HG03565 (cell line): ENCODE data around the gene UBFD1.
"Not testable (repeated sequence)": the region's sequence is repeated elsewhere in the genome, so short reads cannot be mapped to it uniquely, and the experiment has no call there.

Experiments used
- ATAC-seq: cut with Tn5 transposase; IDR thresholded peaks from one replicate; pipeline ENCODE4 v1.9.1; 2021; ENCODE audit warnings: mild to moderate bottlenecking, moderate library complexity; ENCODE audit not compliant: unreplicated experiment

The UBFD1 gene, protein sequence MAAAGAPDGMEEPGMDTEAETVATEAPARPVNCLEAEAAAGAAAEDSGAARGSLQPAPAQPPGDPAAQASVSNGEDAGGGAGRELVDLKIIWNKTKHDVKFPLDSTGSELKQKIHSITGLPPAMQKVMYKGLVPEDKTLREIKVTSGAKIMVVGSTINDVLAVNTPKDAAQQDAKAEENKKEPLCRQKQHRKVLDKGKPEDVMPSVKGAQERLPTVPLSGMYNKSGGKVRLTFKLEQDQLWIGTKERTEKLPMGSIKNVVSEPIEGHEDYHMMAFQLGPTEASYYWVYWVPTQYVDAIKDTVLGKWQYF

DNA sequence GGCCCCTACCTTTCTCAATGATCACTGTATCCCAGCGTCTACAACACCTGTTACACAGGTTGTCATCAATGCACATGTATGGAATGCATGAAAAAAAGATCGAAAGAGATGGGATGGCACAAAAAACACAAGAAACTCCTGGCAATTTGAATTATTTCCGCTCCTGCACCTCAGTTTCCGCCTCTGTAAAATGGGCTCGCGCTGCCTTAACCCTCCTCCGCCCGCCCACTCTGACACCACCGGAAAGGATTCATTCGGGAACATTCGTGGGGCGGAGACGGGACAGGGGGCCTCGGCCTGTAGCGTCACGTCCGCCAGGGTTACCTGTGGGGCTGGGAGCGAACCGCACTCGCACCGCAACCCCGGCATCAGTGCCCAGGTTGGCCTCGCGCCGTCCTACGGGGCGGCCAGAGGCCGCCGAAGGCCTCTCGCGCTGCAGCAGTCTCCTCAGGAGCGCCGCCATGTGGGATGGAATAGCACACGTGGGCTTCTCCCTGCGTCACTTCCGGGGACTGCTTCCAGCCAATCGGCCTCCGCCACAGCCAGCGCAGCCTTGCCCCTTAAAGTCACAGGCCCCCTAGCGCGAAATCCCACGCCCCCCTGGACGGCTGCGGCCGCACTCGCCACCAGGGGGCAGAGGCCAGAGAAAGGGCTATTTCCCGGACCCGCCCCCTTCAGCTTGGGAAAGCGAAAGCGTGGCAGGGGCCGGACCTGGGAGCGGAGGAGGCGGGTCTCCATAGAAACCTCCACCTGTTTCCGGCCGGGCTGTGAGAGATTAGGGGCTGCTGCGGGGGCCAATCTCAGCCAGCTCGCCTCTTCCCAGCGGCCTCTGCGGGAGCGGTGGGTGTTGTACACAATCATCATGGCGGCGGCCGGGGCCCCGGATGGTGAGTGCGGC lies at the start of gene UBFD1, which contains the start of gene EARS2:
Gene UBFD1 (plus strand): TSS at position 847 of the 898 bp plus-strand sequence. CDS start 16 bp downstream, at position 863.
Gene EARS2 (minus strand): TSS at position 470 of the 898 bp plus-strand sequence. CDS start 7 bp downstream, at position 463.
- peak; percentile 78 for ATAC-seq

DNA sequence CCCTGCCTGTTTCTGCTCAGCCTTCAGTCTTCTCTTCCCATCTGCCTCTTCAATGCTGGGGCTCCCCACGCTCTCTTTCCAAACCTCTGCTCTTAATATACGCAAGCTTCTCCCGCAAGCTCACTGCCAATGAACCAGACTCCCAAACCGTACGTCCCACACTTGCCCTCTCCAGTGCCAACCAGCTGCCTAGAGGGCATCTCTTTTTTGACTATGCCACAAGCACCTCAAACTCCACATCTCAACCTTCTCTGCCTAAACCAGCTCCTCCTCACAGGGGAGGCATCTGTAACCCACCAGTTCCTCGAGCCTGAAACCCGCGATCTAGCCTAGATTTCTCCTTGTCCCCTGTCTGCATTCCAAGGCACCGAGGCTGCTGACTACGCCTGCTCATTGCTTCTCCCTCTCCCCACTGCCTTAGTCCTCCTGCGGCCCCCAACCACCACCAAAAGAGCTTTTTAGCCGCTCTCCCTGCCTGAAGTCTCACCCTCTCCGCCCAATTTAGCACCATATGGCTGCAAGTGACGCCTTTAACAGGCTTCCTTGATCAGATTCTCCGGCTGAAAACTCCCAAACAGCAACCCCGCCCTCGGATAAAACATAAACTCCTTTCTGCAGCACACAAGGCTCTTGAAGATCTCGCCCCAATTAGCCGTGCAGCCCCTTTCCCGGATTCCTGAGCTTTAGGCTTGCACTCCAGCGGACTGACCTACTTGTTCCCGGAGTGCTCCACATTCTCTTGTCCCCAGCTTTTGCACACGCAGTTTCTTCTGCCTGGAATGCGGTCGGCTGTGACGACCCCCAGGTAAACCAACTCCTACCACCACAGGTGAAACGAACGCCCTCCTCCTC lies 48.7 kb upstream of the UBFD1 start:
- no peak for ATAC-seq

GRCh38 chr16:23509441-23509754 lies 48.1 kb upstream of the UBFD1 start:
- ATAC-seq: no peak

DNA sequence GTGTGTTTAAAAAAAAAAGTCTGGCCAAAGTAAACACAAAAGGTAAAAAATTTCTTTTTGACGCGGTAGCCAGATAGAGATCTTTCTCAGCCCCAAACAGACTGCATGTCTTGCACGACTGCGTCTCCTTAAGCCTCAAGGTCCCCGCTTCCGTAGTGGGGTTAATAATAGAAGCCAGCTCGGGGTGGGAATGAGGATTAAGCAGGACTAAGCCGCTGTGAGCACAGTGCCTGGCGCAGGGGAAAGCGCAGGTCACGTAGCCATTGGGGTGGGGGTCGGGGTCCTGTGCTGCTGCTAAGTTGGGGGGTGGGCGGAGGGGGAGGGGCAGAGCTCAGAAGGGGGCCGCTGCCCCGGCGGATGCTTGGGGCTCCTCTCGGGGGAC lies 47.8 kb upstream of the UBFD1 start:
- no peak for ATAC-seq

DNA sequence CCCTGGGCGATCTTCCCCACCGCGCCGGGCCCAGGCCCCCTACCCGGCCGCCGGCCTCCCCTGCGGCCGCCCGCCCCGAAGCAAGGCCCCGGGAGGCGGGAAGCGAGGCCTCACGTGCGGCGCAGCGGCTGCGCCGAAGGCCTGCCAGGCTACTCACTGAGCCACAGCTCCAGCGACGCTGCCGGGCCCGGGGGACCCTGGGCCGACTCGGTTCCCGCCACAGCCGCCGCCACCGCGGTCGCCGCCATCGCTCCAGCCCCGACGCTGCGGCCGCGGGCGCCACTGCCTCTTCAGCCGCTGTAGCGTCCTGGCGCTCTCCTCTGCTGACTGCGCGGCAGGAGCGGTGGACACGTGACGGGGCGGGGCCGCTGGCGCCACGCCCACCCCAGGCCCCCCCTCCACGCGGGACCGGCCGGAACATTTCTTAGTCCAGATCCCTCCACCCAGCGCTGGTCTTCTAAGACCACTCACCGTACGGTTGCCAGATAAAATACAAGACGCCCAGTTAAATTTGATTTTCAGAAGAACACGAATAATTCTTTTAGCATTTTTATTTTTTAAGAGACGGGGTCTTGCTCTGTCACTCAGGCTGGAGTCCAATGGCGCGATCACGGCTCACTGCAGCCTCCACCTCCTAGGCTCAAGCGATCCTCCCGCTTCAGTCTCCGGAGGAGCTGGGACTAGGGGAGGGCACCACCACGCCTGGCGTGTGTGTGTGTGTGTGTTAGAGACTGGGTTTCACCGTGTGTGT lies 47.2 kb upstream of the UBFD1 start, which contains the start of gene GGA2:
Gene GGA2 (minus strand): TSS at position 331 of the 751 bp plus-strand sequence. CDS start 83 bp downstream, at position 248.
- ATAC-seq: peak; percentile 66

GRCh38 chr16:23510915-23511270 lies 46.6 kb upstream of the UBFD1 start:
- not testable (repeated sequence) for ATAC-seq

DNA sequence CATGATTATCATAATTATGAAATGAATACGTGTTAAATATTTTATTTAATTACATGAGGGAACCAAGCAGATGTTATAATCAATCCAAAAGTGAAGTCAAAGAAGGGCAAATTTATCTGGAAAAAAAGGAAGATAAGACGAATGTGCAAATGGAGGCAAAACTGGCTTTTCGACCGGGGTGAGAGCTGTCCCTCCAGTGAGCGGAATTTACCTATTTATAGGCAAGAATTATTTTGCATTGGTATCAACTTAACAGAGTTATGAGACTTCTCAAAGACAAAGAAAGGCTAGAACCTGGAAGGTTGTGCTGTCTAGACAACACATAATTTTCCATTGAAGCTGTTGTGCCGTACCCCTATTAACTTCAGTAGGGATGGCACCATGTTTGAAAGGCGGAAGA lies 45.8 kb upstream of the UBFD1 start:
- ATAC-seq: no peak

GRCh38 chr16:23512168-23512695 lies 45.3 kb upstream of the UBFD1 start:
- no peak for ATAC-seq

DNA sequence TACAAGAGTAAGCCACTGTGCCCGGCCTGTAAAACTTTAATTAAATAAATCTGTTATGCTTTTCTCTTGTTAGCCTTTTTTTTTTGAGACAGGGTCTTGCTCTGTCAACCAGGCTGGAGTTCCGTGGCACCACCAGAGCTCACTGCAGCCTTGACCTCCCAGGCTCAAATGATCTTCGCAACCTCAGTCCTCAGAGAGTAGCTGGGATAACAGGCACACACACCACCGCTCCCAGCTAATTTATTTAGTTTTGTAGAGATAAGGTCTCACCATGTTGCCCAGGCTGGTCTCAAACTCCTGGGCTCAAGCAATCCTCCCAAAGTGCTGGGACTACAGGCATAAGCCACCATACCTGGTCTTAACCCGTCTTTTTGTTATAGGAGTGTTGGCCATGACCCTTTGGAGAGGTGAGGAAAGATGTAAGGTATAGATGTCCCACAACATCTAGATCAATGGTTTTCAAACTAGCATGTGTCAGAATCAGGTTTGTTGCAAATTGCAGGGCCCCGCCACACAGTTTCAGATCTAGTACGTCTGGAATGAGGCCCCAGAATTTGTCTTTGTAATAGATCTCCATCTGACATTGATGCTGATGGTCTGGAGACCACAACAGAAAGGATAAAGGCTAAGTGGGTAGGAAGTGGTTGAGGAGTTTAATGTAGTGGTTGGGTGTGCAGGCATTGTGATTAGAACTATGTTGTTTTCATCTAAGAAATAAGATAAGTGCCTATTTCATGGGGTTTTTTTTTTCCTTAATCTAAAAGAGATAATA lies 43.0 kb upstream of the UBFD1 start:
- no peak for ATAC-seq

- no peak for ATAC-seq
These were observed 41.6 kb upstream of the UBFD1 start for GRCh38 chr16:23515881-23516280.

- no peak for ATAC-seq
These were observed 41.0 kb upstream of the UBFD1 start for GRCh38 chr16:23516366-23517137.

DNA sequence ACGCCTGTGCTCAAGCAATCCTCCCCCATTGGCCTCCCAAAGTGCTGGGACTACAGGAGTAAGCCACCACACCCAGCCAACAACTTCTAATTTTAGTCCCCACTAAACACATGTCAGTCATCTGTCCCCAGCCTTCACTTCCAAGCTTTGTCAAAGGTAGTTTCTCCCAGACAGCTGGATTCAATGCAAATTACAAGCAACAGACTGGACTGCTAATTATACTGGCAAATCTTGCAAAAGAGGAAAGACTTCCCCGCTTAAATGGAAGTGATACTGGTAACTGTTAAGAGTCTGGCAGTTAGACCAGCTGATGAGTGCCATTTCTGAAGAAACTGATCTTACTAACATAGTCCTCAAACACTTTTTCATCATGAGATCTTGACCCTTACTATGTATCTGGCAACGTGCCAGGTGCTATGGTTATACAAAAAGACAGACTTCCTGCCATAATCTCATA lies 39.1 kb upstream of the UBFD1 start:
- ATAC-seq: no peak

- ATAC-seq: no peak
These were observed 38.2 kb upstream of the UBFD1 start for GRCh38 chr16:23519282-23519681.

DNA sequence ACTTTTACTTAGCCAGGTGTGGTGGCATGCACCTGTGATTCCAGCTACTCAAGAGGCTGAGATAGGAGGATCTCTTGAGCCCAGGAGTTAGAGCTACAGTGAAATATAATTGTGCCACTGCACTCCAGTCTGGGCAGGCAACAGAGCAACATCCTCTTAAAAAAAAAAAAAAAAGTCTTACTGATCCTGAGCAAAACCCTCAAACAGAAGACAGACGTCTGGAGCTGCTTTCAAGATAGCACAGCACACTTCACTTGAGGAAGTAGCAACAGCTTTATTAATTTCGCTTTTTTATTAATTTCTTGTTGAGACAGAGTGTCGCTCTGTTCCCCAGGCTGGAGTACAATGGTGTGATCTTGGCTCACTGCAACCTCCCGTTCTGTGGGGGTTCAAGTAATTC lies 37.0 kb upstream of the UBFD1 start:
- no peak for ATAC-seq

GRCh38 chr16:23521037-23521743 lies 36.3 kb upstream of the UBFD1 start:
- ATAC-seq: no peak

- no peak for ATAC-seq
These were observed 35.6 kb upstream of the UBFD1 start for GRCh38 chr16:23521965-23522364.

DNA sequence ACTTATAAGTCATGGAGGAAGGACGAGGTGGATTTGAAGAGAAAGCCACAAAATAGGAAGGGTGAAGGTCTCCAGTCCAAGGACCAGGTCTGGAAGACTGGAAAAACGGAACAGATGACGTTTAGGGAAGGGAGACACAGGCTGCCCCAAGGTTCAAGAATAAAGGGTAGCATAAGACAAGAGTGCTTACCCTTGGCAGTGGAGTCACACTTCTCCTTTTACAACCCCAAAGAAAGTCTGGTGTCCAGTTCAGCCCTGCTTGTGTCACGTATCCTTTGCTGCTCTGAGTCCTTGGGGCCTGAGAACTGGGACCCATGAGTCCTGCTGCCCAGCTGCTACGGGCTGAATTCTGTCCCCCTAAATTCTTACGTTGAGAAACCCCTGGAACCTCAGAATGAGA lies 34.2 kb upstream of the UBFD1 start:
- ATAC-seq: no peak

DNA sequence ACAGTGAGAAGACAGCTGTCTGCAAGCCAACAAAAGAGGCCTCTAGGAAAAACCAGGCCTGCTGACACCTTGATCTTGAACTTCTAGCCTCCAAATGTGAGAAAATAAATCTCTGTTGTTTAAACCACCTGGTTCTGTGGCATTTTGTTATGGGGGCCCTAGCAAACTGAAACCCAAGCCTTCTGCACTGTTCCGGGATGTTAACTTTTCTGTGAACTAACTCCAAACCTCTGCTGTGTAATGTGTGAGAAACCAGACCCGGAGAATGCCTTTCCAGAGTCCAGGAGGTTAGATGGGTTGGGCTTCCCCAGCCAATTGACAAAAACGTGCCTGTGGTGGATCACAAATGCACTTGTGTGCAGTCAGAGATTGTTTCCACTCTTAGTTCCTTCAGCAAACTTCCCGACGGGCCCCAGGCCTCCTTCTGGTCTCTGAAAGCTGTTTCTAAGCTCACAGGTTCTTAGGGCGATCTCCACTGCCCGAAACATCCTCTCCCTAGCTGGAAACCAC lies 33.6 kb upstream of the UBFD1 start:
- ATAC-seq: no peak
